Natural killer cell (primary cell): ENCODE data around the gene LCN12. TPM values are rescaled to one million over a fixed set of nuclear protein-coding genes. Genes with fewer than 3 reads are reported as not detected.

ENCODE experiments used
- ATAC-seq, 3 donors: fragments of 150-1000 bp in 2 of 3; fragments of 200-7000 bp in 1 of 3; cut with Tn5 transposase; 1 replicate in 1 of 3; 2 replicates in 2 of 3; pipeline ENCODE4 v1.10.0; 2021; ENCODE audit warnings: mild to moderate bottlenecking in 2 of 3, moderate library complexity in 2 of 3
- DNase-seq, 2 donors: peaks; one replicate each; pipeline versions ENCODE4 v3.0.0 to v3.0.0-alpha.2; 2013 to 2021; ENCODE audit warnings: mixed read lengths in 1 of 2
- H3K27ac ChIP-seq: one replicate; pipeline ENCODE4 v1.5.1; 2013; ENCODE audit warnings: mild to moderate bottlenecking, low read length
- H3K27me3 ChIP-seq: one replicate; pipeline ENCODE4 v1.6.1; 2013; ENCODE audit warnings: low read length; ENCODE audit not compliant: control insufficient read depth, insufficient read depth
- H3K36me3 ChIP-seq: one replicate; pipeline ENCODE4 v1.6.1; 2013; ENCODE audit warnings: low read length; ENCODE audit not compliant: control insufficient read depth, insufficient read depth
- H3K4me1 ChIP-seq: one replicate; pipeline ENCODE4 v1.6.1; 2013; ENCODE audit warnings: low read length; ENCODE audit not compliant: control insufficient read depth, insufficient read depth
- H3K4me3 ChIP-seq: one replicate; pipeline ENCODE4 v1.5.1; 2013; ENCODE audit warnings: low read length
- H3K9me3 ChIP-seq: one replicate; pipeline ENCODE4 v1.6.1; 2013; ENCODE audit warnings: low read length; ENCODE audit not compliant: control insufficient read depth, insufficient read depth
- H3K27ac Mint-ChIP-seq, 2 donors: one replicate each; pipeline ENCODE4 v1.8.0; 2022; ENCODE audit warnings: mild to moderate bottlenecking in 2 of 2, mixed read lengths in 2 of 2, moderate library complexity in 1 of 2
- H3K27me3 Mint-ChIP-seq, 2 donors: one replicate each; pipeline ENCODE4 v1.8.0; 2022; ENCODE audit warnings: low read depth in 2 of 2, mixed read lengths in 2 of 2
- H3K36me3 Mint-ChIP-seq: one replicate; pipeline ENCODE4 v1.8.0; 2022; ENCODE audit warnings: mixed read lengths
- H3K4me1 Mint-ChIP-seq, 2 donors: one replicate each; pipeline ENCODE4 v1.8.0; 2022; ENCODE audit warnings: mixed read lengths in 2 of 2
- H3K4me3 Mint-ChIP-seq: one replicate; pipeline ENCODE4 v1.8.0; 2022; ENCODE audit warnings: mild to moderate bottlenecking, moderate library complexity, mixed read lengths
- H3K9me3 Mint-ChIP-seq, 2 donors: one replicate each; pipeline ENCODE4 v1.8.0; 2022; ENCODE audit warnings: mixed read lengths in 2 of 2
- CTCF ChIP-seq: fragments of 200-600 bp; IDR thresholded peaks from one replicate; pipeline ENCODE4 v1.8.0; 2022; ENCODE audit warnings: antibody characterized with exemption
- WGBS: methylation state at CpG from one replicate; pipeline ENCODE4 v1.1.7; 2013; ENCODE audit warnings: missing lambda C conversion rate; ENCODE audit not compliant: insufficient coverage; 5-methylcytosine and 5-hydroxymethylcytosine counted together
- intact Hi-C: fragments of 100-400 bp; cut with micrococcal nuclease; formaldehyde crosslinking; loops from one replicate; pipeline ENCODE4 v1.14.2; 2022
- total RNA-seq, 4 donors: library from RNA; stranded (reverse); fragments of 120-200 nt in 1 of 4; gene quantifications; one replicate each; pipeline versions ENCODE4 v1.2.3 to v1.2.4, GENCODE V29; 2013 to 2022

Gene LCN12
- total RNA-seq, 3 donors from 2014 or later (not counting 1 experiment from before 2014, with no cell fraction given), result 9.2 to 11.3 (median 9.8) TPM

DNA sequence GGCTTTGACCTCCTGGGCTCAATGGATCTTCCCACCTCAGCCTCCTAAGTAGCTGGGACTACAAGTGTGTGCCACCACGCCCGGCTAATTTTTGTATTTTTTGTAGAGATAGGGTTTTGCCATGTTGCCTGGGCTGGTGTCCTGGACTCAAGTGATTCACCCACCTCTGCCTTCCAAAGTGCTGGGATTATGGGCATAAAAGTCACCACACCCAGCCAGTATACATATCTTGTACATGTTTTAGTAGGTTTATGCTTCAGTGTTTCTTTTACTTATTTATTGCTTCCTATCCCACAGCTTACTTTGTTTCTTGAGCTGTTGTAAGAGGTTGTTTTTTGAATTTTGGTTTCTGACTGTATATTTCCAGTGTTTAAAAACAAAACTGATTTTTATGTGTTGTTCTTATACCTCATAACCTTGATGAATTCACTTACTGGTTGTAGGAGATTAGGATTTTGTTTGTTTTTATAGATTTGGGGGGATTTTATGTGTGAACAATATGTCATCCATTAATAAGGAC lies 20.4 kb upstream of the LCN12 start:
- DNase-seq, result no peak
- Histone ChIP-seq H3K4me1 (no peaks in the 10 kb centered on the region), H3K27ac (no peak overlapping the region), H3K4me3 (no peak overlapping the region), H3K27me3 (no peaks in the 10 kb centered on the region), H3K36me3 (peaks cover 5% of the 10 kb centered on the region), H3K9me3 (no peaks in the 10 kb centered on the region)
- no peak for ATAC-seq
- no peaks in the 10 kb centered on the region for H3K36me3 Mint-ChIP-seq
- H3K4me1 Mint-ChIP-seq, result peaks cover 13 to 31% of the 10 kb centered on the region in 2 donors
- no peaks in the 10 kb centered on the region for H3K9me3 Mint-ChIP-seq
- no CpG with 5 or more reads among the region's 2 CpGs for WGBS
- no peak for TF ChIP-seq CTCF
- no peaks in the 10 kb centered on the region for H3K27me3 Mint-ChIP-seq
- intact Hi-C loops, result no loop called here
- no peak overlapping the region for H3K4me3 Mint-ChIP-seq
- H3K27ac Mint-ChIP-seq, result no peak overlapping the region

GRCh38 chr9:136934277-136934676 lies 17.8 kb upstream of the LCN12 start:
- Histone ChIP-seq H3K36me3 (peaks cover 3% of the 10 kb centered on the region), H3K4me1 (no peaks in the 10 kb centered on the region), H3K27ac (no peak overlapping the region), H3K4me3 (no peak overlapping the region), H3K9me3 (no peaks in the 10 kb centered on the region), H3K27me3 (no peaks in the 10 kb centered on the region)
- TF ChIP-seq CTCF, result no peak
- Mint-ChIP-seq H3K27me3 (no peaks in the 10 kb centered on the region), H3K4me3 (no peak overlapping the region), H3K9me3 (no peaks in the 10 kb centered on the region), H3K4me1 (peaks cover 18 to 27% of the 10 kb centered on the region in 2 donors), H3K36me3 (no peaks in the 10 kb centered on the region), H3K27ac (no peak overlapping the region)
- no peak for DNase-seq
- intact Hi-C loops, result no loop called here
- ATAC-seq, result no peak
- 94% methylated on average over 3 of the region's 3 CpGs for WGBS

DNA sequence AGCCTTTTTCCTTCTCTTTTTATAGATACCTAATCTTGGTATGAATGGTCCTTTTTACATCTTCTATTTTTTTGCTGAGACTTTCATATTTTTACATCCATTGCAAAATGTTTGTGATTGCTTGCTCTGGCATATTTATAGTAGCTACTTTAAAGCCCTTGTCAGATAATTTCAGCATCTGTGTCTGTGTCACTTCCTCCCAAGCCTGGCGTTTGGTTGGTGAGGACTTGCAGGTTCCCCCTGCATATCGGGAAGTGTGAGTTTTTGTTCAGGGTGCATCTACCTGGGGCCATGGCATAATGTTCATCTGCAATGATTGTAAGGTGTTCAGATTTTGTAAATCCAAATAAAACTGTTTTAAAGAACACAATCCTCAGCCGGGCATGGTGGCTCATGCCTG lies 16.4 kb upstream of the LCN12 start:
- ATAC-seq (no peak), DNase-seq (no peak)
- intact Hi-C loops, result no loop called here
- Histone ChIP-seq H3K36me3 (peaks cover 16% of the 10 kb centered on the region), H3K4me1 (no peaks in the 10 kb centered on the region), H3K27me3 (no peaks in the 10 kb centered on the region), H3K4me3 (no peak overlapping the region), H3K9me3 (no peaks in the 10 kb centered on the region), H3K27ac (no peak overlapping the region)
- H3K9me3 Mint-ChIP-seq, result no peaks in the 10 kb centered on the region
- H3K4me3 Mint-ChIP-seq, result no peak overlapping the region
- no peaks in the 10 kb centered on the region for H3K27me3 Mint-ChIP-seq
- H3K27ac Mint-ChIP-seq, result no peak overlapping the region
- TF ChIP-seq CTCF, result no peak
- WGBS, result 63% methylated on average over 3 of the region's 3 CpGs
- no peaks in the 10 kb centered on the region for H3K36me3 Mint-ChIP-seq
- peaks cover 22 to 32% of the 10 kb centered on the region in 2 donors for H3K4me1 Mint-ChIP-seq

DNA sequence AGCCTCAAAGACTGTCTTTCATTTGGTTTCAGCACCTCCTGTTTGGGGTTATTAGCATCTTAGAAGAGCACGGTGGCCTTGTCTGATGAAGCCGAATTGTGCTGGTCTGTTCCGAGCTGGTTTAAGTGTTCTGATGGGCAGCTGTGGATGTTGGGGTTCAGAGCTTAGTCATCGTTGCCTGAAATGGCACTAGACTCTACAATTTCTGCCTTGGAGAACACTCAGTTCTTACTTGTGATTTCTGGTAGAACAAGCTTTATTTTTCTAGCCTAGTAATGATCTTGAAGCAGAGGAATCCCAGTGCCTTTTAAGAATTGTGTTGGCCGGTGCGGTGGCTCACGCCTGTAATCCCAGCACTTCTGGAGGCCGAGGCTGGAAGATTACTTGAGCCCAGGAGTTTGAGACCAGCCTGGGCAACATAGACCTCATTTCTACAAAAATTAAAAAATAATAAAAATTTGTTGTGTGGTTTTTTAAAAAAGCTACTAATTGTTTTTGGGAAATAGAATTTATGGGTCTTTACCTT lies 15.4 kb upstream of the LCN12 start:
- Mint-ChIP-seq H3K4me1 (peaks cover 22 to 32% of the 10 kb centered on the region in 2 donors), H3K27me3 (no peaks in the 10 kb centered on the region), H3K9me3 (no peaks in the 10 kb centered on the region), H3K4me3 (no peak overlapping the region), H3K27ac (peak overlapping the region in 1 of 2 donors; percentile 73), H3K36me3 (no peaks in the 10 kb centered on the region)
- Histone ChIP-seq H3K36me3 (peaks cover 26% of the 10 kb centered on the region), H3K27ac (no peak overlapping the region), H3K4me3 (no peak overlapping the region), H3K27me3 (no peaks in the 10 kb centered on the region), H3K4me1 (peaks cover under 1% of the 10 kb centered on the region), H3K9me3 (no peaks in the 10 kb centered on the region)
- ATAC-seq, result no peak
- no peak for DNase-seq
- TF ChIP-seq CTCF, result no peak
- intact Hi-C loops, result no loop called here
- 83% methylated on average over 8 of the region's 8 CpGs for WGBS
